Cardiac fibroblast (primary cell): ENCODE data around the gene PARP9.
A peak's percentile ranks its signal among the peaks of the same experiment; 100 is the strongest.

Experiments used
- DNase-seq, 2 donors: peaks; one replicate each; pipeline versions ENCODE4 v3.0.0 to v3.0.0-alpha.2; 2010; ENCODE audit warnings: low read depth in 2 of 2
- H3K4me3 ChIP-seq, 2 donors: replicated peaks in 1 of 2; 1 replicate in 1 of 2; 2 replicates in 1 of 2; pipeline ENCODE4 v1.5.1; 2011; ENCODE audit warnings: low read depth in 2 of 2, low read length in 2 of 2, mild to moderate bottlenecking in 2 of 2, moderate library complexity in 1 of 2
- CTCF ChIP-seq: IDR thresholded peaks from one replicate; pipeline ENCODE4 v1.5.1; 2011; ENCODE audit warnings: low read depth, mild to moderate bottlenecking, low read length, inconsistent platforms

PARP9 gene

GRCh38 chr3:122564155-122564912, at the start of gene PARP9, which contains the start of gene DTX3L:
Gene PARP9 (minus strand): TSS chr3:122564300. CDS start chr3:122559620, 4,680 bp downstream.
Gene DTX3L (plus strand): TSS chr3:122564338. CDS start chr3:122564427, 89 bp downstream.
- no peak for TF ChIP-seq CTCF
- DNase-seq = peak; percentile 81
- H3K4me3 ChIP-seq = peak within 1 kb of the TSS; percentile 69 to 88

GRCh38 chr3:122612696-122613095, 48.6 kb upstream of the PARP9 start:
- DNase-seq = no peak
- no peak for TF ChIP-seq CTCF
- no peak overlapping the region for H3K4me3 ChIP-seq

GRCh38 chr3:122609798-122610559, 45.9 kb upstream of the PARP9 start:
- TF ChIP-seq CTCF = no peak
- no peak overlapping the region for H3K4me3 ChIP-seq
- peak; percentile 69 to 83 for DNase-seq

- no peak for DNase-seq
- TF ChIP-seq CTCF = no peak
Measured at GRCh38 chr3:122608916-122609315, 44.8 kb upstream of the PARP9 start.

GRCh38 chr3:122606330-122606729, 42.2 kb upstream of the PARP9 start:
- no peak for DNase-seq
- H3K4me3 ChIP-seq = no peak overlapping the region
- TF ChIP-seq CTCF = no peak

More at GRCh38 chr3:122608916-122609315, 44.8 kb upstream of the PARP9 start:
- H3K4me3 ChIP-seq = no peak overlapping the region

- no peak for DNase-seq
- TF ChIP-seq CTCF = no peak
Measured at GRCh38 chr3:122603056-122603455, 39.0 kb upstream of the PARP9 start.

More at GRCh38 chr3:122603056-122603455, 39.0 kb upstream of the PARP9 start:
- H3K4me3 ChIP-seq = no peak overlapping the region
